IMR-90 (cell line): Measurements from ENCODE around the gene ATP2B2. TPM values are rescaled to one million over a fixed set of nuclear protein-coding genes. Genes with fewer than 3 reads are reported as not detected.

Source experiments
- ATAC-seq: fragments of 200-7000 bp; cut with Tn5 transposase; 2 replicates; pipeline ENCODE4 v1.9.1; 2020; ENCODE audit warnings: low read depth, mild to moderate bottlenecking, moderate library complexity
- BruUV-seq: library from RNA; stranded (reverse); fragments of 400-500 nt; replicated peaks from 2 replicates; lab custom pipeline; 2021; lab: Mats Ljungman, UMichigan
- CTCF ChIA-PET: fragments of 300-600 bp; formaldehyde crosslinking; extraction: SDS; loops from one replicate; lab custom pipeline; 2021; ENCODE audit warnings: antibody characterized with exemption; lab: Yijun Ruan, JAX
- POLR2A ChIA-PET: fragments of 300-600 bp; sonication (Branson Sonifier 250); formaldehyde crosslinking; loops from one replicate; lab custom pipeline; 2022; ENCODE audit warnings: antibody characterized with exemption; ENCODE audit not compliant: unreplicated experiment; lab: Charles Lee
- DNase-seq: peaks from one replicate; pipeline ENCODE4 v3.0.0; 2013
- H2AFZ ChIP-seq: replicated peaks from 2 replicates; pipeline ENCODE3; 2013; ENCODE audit warnings: low read length, mild to moderate bottlenecking; ENCODE audit not compliant: poor library complexity
- H2AK5ac ChIP-seq: 2 replicates; pipeline ENCODE4 v1.6.1; 2013; ENCODE audit warnings: low read depth, low read length, inconsistent platforms
- H2AK9ac ChIP-seq: replicated peaks from 2 replicates; pipeline ENCODE3; 2013; ENCODE audit warnings: mild to moderate bottlenecking, low read depth, low read length, moderate library complexity; ENCODE audit not compliant: poor library complexity
- H2BK120ac ChIP-seq: 2 replicates; pipeline ENCODE4 v1.6.1; 2013; ENCODE audit warnings: low read depth, low read length, inconsistent platforms
- H2BK15ac ChIP-seq: 3 replicates; pipeline ENCODE4 v1.6.1; 2013; ENCODE audit warnings: low read depth, low read length, inconsistent platforms
- H2BK20ac ChIP-seq: 2 replicates; pipeline ENCODE4 v1.6.1; 2013; ENCODE audit warnings: low read depth, mild to moderate bottlenecking, inconsistent platforms, low read length, moderate library complexity
- H2BK5ac ChIP-seq: 2 replicates; pipeline ENCODE4 v1.6.1; 2013; ENCODE audit warnings: mild to moderate bottlenecking, low read depth, low read length, inconsistent platforms; ENCODE audit not compliant: poor library complexity, severe bottlenecking
- H3K14ac ChIP-seq: replicated peaks from 2 replicates; pipeline ENCODE4 v1.6.1; 2013; ENCODE audit warnings: low read depth, low read length, inconsistent platforms
- H3K18ac ChIP-seq: 2 replicates; pipeline ENCODE4 v1.6.1; 2013; ENCODE audit warnings: low read depth, low read length, control low read depth
- H3K23ac ChIP-seq: 2 replicates; pipeline ENCODE4 v1.6.1; 2013; ENCODE audit warnings: low read depth, low read length, inconsistent platforms
- H3K27ac ChIP-seq: 2 replicates; pipeline ENCODE4 v1.5.1; 2013; ENCODE audit warnings: mild to moderate bottlenecking, control low read depth, low read length; ENCODE audit not compliant: insufficient read depth
- H3K27me3 ChIP-seq: 2 replicates; pipeline ENCODE4 v1.6.1; 2013; ENCODE audit warnings: low read length; ENCODE audit not compliant: control insufficient read depth, insufficient read depth
- H3K36me3 ChIP-seq: 2 replicates; pipeline ENCODE4 v1.6.1; 2013; ENCODE audit warnings: low read length, mixed read lengths; ENCODE audit not compliant: control insufficient read depth, insufficient read depth
- H3K4ac ChIP-seq: 2 replicates; pipeline ENCODE4 v1.6.1; 2013; ENCODE audit warnings: low read depth, low read length, inconsistent platforms
- H3K4me1 ChIP-seq: 2 replicates; pipeline ENCODE4 v1.6.1; 2013; ENCODE audit warnings: low read length, mixed read lengths; ENCODE audit not compliant: control insufficient read depth, insufficient read depth
- H3K4me2 ChIP-seq: 2 replicates; pipeline ENCODE4 v1.6.1; 2013; ENCODE audit warnings: low read depth, mild to moderate bottlenecking, control low read depth, low read length, moderate library complexity
- H3K4me3 ChIP-seq: 2 replicates; pipeline ENCODE4 v1.5.1; 2013; ENCODE audit warnings: low read depth, mild to moderate bottlenecking, control low read depth, low read length, moderate library complexity; ENCODE audit not compliant: insufficient read depth
- H3K56ac ChIP-seq: 2 replicates; pipeline ENCODE4 v1.6.1; 2013; ENCODE audit warnings: low read length, inconsistent platforms; ENCODE audit not compliant: insufficient read depth; ENCODE audit errors: extremely low read depth
- H3K79me1 ChIP-seq, 2 experiments: 2 replicates each; pipeline ENCODE4 v1.6.1; 2013; ENCODE audit warnings: low read length in 2 of 2, inconsistent platforms in 1 of 2, low read depth in 1 of 2
- H3K9ac ChIP-seq: 2 replicates; pipeline ENCODE4 v1.6.1; 2013; ENCODE audit warnings: low read depth, low read length, control low read depth
- H3K9me1 ChIP-seq: 2 replicates; pipeline ENCODE4 v1.6.1; 2013; ENCODE audit warnings: low read length, inconsistent platforms; ENCODE audit not compliant: insufficient read depth
- H3K9me3 ChIP-seq: 2 replicates; pipeline ENCODE4 v1.6.1; 2013; ENCODE audit warnings: low read length; ENCODE audit not compliant: control insufficient read depth, insufficient read depth
- H4K20me1 ChIP-seq: 2 replicates; pipeline ENCODE4 v1.6.1; 2013; ENCODE audit warnings: low read length, inconsistent platforms; ENCODE audit not compliant: insufficient read depth
- H4K5ac ChIP-seq: 2 replicates; pipeline ENCODE4 v1.6.1; 2013; ENCODE audit warnings: mild to moderate bottlenecking, low read depth, low read length, control low read depth
- H4K8ac ChIP-seq, 2 experiments: 2 replicates each; pipeline ENCODE4 v1.6.1; 2013; ENCODE audit warnings: low read depth in 2 of 2, low read length in 2 of 2, control low read depth in 1 of 2, inconsistent platforms in 1 of 2
- H4K91ac ChIP-seq: 2 replicates; pipeline ENCODE4 v1.6.1; 2013; ENCODE audit warnings: low read depth, low read length, inconsistent platforms; ENCODE audit not compliant: insufficient read depth
- CTCF ChIP-seq: conservative IDR thresholded peaks from 2 replicates; pipeline ENCODE4 v1.5.1; 2012; ENCODE audit warnings: mild to moderate bottlenecking, low read depth, low read length, improper control_type of control experiment
- POLR2A ChIP-seq: IDR thresholded peaks from 2 replicates; pipeline ENCODE4 v1.6.1; 2012; ENCODE audit warnings: mild to moderate bottlenecking, low read depth, low read length
- WGBS, 2 experiments: methylation state at CpG; one replicate each; pipeline versions ENCODE4 v1.1.5 to v1.1.7; 2013; ENCODE audit warnings: missing lambda C conversion rate in 2 of 2; ENCODE audit not compliant: insufficient read length in 1 of 2; ENCODE audit errors: extremely low coverage in 2 of 2; 5-methylcytosine and 5-hydroxymethylcytosine counted together
- dilution Hi-C: fragments of 300-500 bp; cut with HindIII; formaldehyde crosslinking; loops from one replicate; pipeline ENCODE4 v1.14.3; 2018; ENCODE audit warnings: low sequenced_read_pairs; ENCODE audit not compliant: unreplicated experiment
- in situ Hi-C: fragments of 300-500 bp; cut with MboI; formaldehyde crosslinking; loops from 3 replicates; pipeline ENCODE4 v1.14.3; 2019; ENCODE audit warnings: low sequenced_read_pairs, inconsistent platforms, mixed read lengths
- intact Hi-C: fragments of 100-400 bp; cut with micrococcal nuclease; formaldehyde crosslinking; loops from 2 replicates; pipeline ENCODE4 v1.10.0; 2022
- polyA plus RNA-seq, 3 experiments: library from polyadenylated mRNA; depleted of rRNA; stranded (reverse); fragments of >200 nt; gene quantifications; 2 replicates each; pipeline ENCODE4 v1.2.3, GENCODE V29; 2012; ENCODE audit warnings: low replicate concordance in 1 of 3
- total RNA-seq: library from RNA; depleted of rRNA; stranded (reverse); fragments of >200 nt; gene quantifications from 2 replicates; pipeline ENCODE4 v1.2.3, GENCODE V29; 2012

Gene ATP2B2
- total and polyA plus RNA-seq, 2 of the 4 experiments (the other 2 are of a cell fraction), result under 0.01 to 0.02 TPM

GRCh38 chr3:10311710-10312109 lies 193.7 kb downstream of the ATP2B2 start:
- Histone ChIP-seq H4K8ac (no peak overlapping the region), H3K79me1 (peaks cover 28 to 79% of the 10 kb centered on the region in 2 experiments), H2AK9ac (no peak overlapping the region), H3K18ac (no peak overlapping the region), H3K14ac (no peak overlapping the region), H4K5ac (no peak overlapping the region), H2BK120ac (no peak overlapping the region), H2BK5ac (no peak overlapping the region), H3K9me1 (peaks cover 16% of the 10 kb centered on the region), H3K27me3 (no peaks in the 10 kb centered on the region), H4K91ac (no peak overlapping the region), H2BK15ac (no peak overlapping the region), H3K4ac (no peak overlapping the region), H3K9me3 (no peaks in the 10 kb centered on the region), H3K23ac (no peak overlapping the region), H3K27ac (peak overlapping the region; percentile 30; the same call in 1 of the 2 replicates), H3K4me2 (no peak overlapping the region), H3K56ac (no peak overlapping the region), H2BK20ac (no peak overlapping the region), H2AFZ (no peak overlapping the region), H3K4me1 (peaks cover 13% of the 10 kb centered on the region), H3K36me3 (peaks cover 72% of the 10 kb centered on the region), H2AK5ac (no peak overlapping the region), H3K4me3 (no peak overlapping the region), H4K20me1 (peaks cover 61% of the 10 kb centered on the region), H3K9ac (no peak overlapping the region)
- DNase-seq (no peak), ATAC-seq (peak; percentile 18)
- no TSS peak for BruUV-seq
- ChIA-PET CTCF (no interaction called here), POLR2A (no interaction called here)
- WGBS, 2 experiments, result 97% methylated on average over 6 of the region's 13 CpGs; no CpG with 5 or more reads in 1 of the 2 experiments
- dilution Hi-C loops, result no loop called here
- TF ChIP-seq CTCF (no peak), POLR2A (0 out of 2 replicates have a peak, but pooled peaks have one; percentile 10)
- in situ Hi-C loops, result no loop called here
- intact Hi-C loops, result no loop called here
